Measurements from ENCODE around the gene SIAH3.

SIAH3 gene

GRCh38 chr13:45784755-45785675 lies 66.5 kb downstream of the SIAH3 start:
- no peak for TF ChIP-seq CTCF (IDR thresholded peaks at IDR 0.05; ENCODE audit: low read depth, low read length, missing control alignments)
- in situ Hi-C loops (cut with HindIII; ENCODE audit: low pct_ligation_motif_present, low sequenced_read_pairs): no loop called here
- Histone ChIP-seq H3K36me3 (replicated peaks) (no peaks in the 10 kb centered on the region), H3K4me3 (ENCODE audit: low read depth, low read length) (no peak overlapping the region), H3K27me3 (replicated peaks) (no peaks in the 10 kb centered on the region), H3K27ac (no peak overlapping the region)
- DNase-seq: no peak

GRCh38 chr13:45783346-45784043 lies 68.1 kb downstream of the SIAH3 start:
- Histone ChIP-seq H3K27ac (no peak overlapping the region), H3K36me3 (replicated peaks) (no peaks in the 10 kb centered on the region), H3K27me3 (replicated peaks) (no peaks in the 10 kb centered on the region), H3K4me3 (ENCODE audit: low read depth, low read length) (no peak overlapping the region)
- TF ChIP-seq CTCF (IDR thresholded peaks at IDR 0.05; ENCODE audit: low read depth, low read length, missing control alignments): no peak
- no peak for DNase-seq
- in situ Hi-C loops (cut with HindIII; ENCODE audit: low pct_ligation_motif_present, low sequenced_read_pairs): no loop called here

- no peak for TF ChIP-seq CTCF (IDR thresholded peaks at IDR 0.05; ENCODE audit: low read depth, low read length, missing control alignments)
- Histone ChIP-seq H3K36me3 (replicated peaks) (no peaks in the 10 kb centered on the region), H3K4me3 (ENCODE audit: low read depth, low read length) (no peak overlapping the region), H3K27ac (no peak overlapping the region), H3K27me3 (replicated peaks) (no peaks in the 10 kb centered on the region)
- no peak for DNase-seq
- in situ Hi-C loops (cut with HindIII; ENCODE audit: low pct_ligation_motif_present, low sequenced_read_pairs): no loop called here
Observed at GRCh38 chr13:45782327-45783045, 69.1 kb downstream of the SIAH3 start.

GRCh38 chr13:45781553-45782326 lies 69.8 kb downstream of the SIAH3 start:
- DNase-seq: no peak
- TF ChIP-seq CTCF (IDR thresholded peaks at IDR 0.05; ENCODE audit: low read depth, low read length, missing control alignments): no peak

GRCh38 chr13:45779901-45780300 lies 71.7 kb downstream of the SIAH3 start:
- no peak for TF ChIP-seq CTCF (IDR thresholded peaks at IDR 0.05; ENCODE audit: low read depth, low read length, missing control alignments)
- Histone ChIP-seq H3K4me3 (ENCODE audit: low read depth, low read length) (no peak overlapping the region), H3K36me3 (replicated peaks) (no peaks in the 10 kb centered on the region), H3K27ac (no peak overlapping the region), H3K27me3 (replicated peaks) (peaks cover 3% of the 10 kb centered on the region)
- no peak for DNase-seq
- in situ Hi-C loops (cut with HindIII; ENCODE audit: low pct_ligation_motif_present, low sequenced_read_pairs): no loop called here

More at GRCh38 chr13:45781553-45782326, 69.8 kb downstream of the SIAH3 start:
- Histone ChIP-seq H3K27me3 (replicated peaks) (no peaks in the 10 kb centered on the region), H3K4me3 (ENCODE audit: low read depth, low read length) (no peak overlapping the region), H3K36me3 (replicated peaks) (no peaks in the 10 kb centered on the region), H3K27ac (no peak overlapping the region)
- in situ Hi-C loops (cut with HindIII; ENCODE audit: low pct_ligation_motif_present, low sequenced_read_pairs): no loop called here
